Activated CD8-positive, alpha-beta memory T cell treated with anti-CD3 and anti-CD28 coated beads, Interleukin-2, amount 10 ng/mL, durations not matched to agents 7 days and 5 days (primary cell): Measurements from ENCODE around the gene CCR3. TPM values are rescaled to one million over a fixed set of nuclear protein-coding genes. Genes with fewer than 3 reads are reported as not detected.
A peak's percentile ranks its signal among the peaks of the same experiment; 100 is the strongest.

Source experiments
- ATAC-seq: fragments of 150-1000 bp; cut with Tn5 transposase; one replicate; pipeline ENCODE4 v1.10.0; 2021; ENCODE audit warnings: moderate library complexity
- CTCF ChIA-PET: fragments of 350-600 bp; sonication (Branson Sonifier 250); formaldehyde crosslinking; loops from one replicate; lab custom pipeline; 2021; ENCODE audit warnings: antibody characterized with exemption; lab: Charles Lee
- DNase-seq: peaks from one replicate; pipeline ENCODE4 v3.0.0-alpha.2; 2020
- H3K27ac Mint-ChIP-seq: one replicate; pipeline ENCODE4 v1.8.0; 2021; ENCODE audit warnings: mild to moderate bottlenecking, mixed read lengths
- H3K27me3 Mint-ChIP-seq: one replicate; pipeline ENCODE4 v1.8.0; 2021; ENCODE audit warnings: mixed read lengths
- H3K36me3 Mint-ChIP-seq: one replicate; pipeline ENCODE4 v1.8.0; 2021; ENCODE audit warnings: mild to moderate bottlenecking, mixed read lengths
- H3K4me1 Mint-ChIP-seq: one replicate; pipeline ENCODE4 v1.8.0; 2021; ENCODE audit warnings: mixed read lengths
- H3K4me3 Mint-ChIP-seq: one replicate; pipeline ENCODE4 v1.8.0; 2021; ENCODE audit warnings: mild to moderate bottlenecking, moderate library complexity, mixed read lengths
- H3K9me3 Mint-ChIP-seq: one replicate; pipeline ENCODE4 v1.8.0; 2022; ENCODE audit warnings: low read depth, mixed read lengths
- total RNA-seq, 2 experiments: library from RNA; stranded (reverse); gene quantifications; one replicate each; pipeline ENCODE4 v1.2.3, GENCODE V29; 2021

Gene CCR3
- total RNA-seq, 2 experiments from 2014 or later = 1.4 to 2.0 TPM

DNA sequence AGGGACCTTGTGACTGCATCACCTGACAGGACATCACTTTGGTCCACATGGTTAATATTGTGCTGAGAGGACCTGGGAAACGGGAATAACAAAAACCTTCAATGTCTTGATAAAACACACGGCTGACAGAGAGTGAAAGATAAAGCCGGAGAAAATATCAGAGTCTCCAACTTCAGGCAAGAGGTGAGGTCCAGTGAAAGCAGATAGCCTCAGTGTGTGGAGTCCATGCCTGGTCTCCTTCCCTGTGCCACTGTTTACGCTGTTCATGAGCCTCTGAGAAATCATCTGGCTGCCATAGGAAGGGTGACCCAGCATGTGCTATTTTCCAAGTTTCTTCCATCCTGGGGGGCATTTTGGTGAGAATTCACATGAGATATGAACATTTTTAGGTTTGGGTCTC is 39.8 kb downstream of the CCR3 start:
- H3K36me3 Mint-ChIP-seq = peaks cover 25% of the 10 kb centered on the region
- no peak for ATAC-seq
- no peaks in the 10 kb centered on the region for H3K9me3 Mint-ChIP-seq
- peaks cover 97% of the 10 kb centered on the region for H3K4me1 Mint-ChIP-seq
- CTCF ChIA-PET = interaction anchor here (0.8 to 1.2 kb wide), 3 partner anchors 14 to 87 kb away, joined by 3 to 6 read pairs (median 3); no protein-coding TSS in a partner anchor
- no peak overlapping the region for H3K4me3 Mint-ChIP-seq
- no peak for DNase-seq
- no peaks in the 10 kb centered on the region for H3K27me3 Mint-ChIP-seq
- H3K27ac Mint-ChIP-seq = peak overlapping the region; percentile 91

DNA sequence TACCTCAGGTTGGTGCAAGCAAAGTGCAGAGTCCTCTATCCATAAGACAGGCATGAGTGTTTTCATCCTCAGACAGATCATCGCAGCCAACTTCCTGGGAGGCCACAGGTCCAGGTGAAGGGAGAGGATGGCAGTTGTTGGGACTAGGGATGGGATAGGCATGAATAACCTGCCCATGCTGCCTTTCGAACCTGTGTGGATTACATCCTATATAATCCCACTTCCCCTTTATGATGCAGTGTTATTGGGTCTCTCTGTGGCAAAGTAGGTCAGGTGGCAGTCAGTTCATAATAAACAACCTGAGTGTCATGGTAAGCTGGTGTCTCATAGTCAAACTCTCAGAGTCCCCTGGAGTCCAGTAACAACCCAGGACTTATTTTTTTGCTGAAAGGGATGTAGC is 40.4 kb downstream of the CCR3 start:
- Mint-ChIP-seq H3K27me3 (no peaks in the 10 kb centered on the region), H3K9me3 (no peaks in the 10 kb centered on the region), H3K4me3 (no peak overlapping the region), H3K27ac (peak overlapping the region; percentile 91), H3K36me3 (peaks cover 21% of the 10 kb centered on the region), H3K4me1 (peaks cover 97% of the 10 kb centered on the region)
- CTCF ChIA-PET = interaction anchor here (1.1 to 4.1 kb wide), 4 partner anchors 13 to 87 kb away, joined by 3 to 66 read pairs (median 16); partner anchors contain the start of gene CCR5
- DNase-seq = no peak
- no peak for ATAC-seq

- ATAC-seq = peak; percentile 25
- CTCF ChIA-PET = interaction anchor here (0.9 to 4.1 kb wide), 7 partner anchors 8 to 86 kb away, joined by 3 to 66 read pairs (median 4); partner anchors contain the start of gene CCR5
- no peak for DNase-seq
- no peaks in the 10 kb centered on the region for H3K27me3 Mint-ChIP-seq
- peaks cover 94% of the 10 kb centered on the region for H3K4me1 Mint-ChIP-seq
- H3K9me3 Mint-ChIP-seq = no peaks in the 10 kb centered on the region
- H3K4me3 Mint-ChIP-seq = peak overlapping the region; percentile 17
- H3K36me3 Mint-ChIP-seq = peaks cover 14% of the 10 kb centered on the region
- H3K27ac Mint-ChIP-seq = peak overlapping the region; percentile 91
These were observed 41.7 kb downstream of the CCR3 start for GRCh38 chr3:46283881-46284450.

GRCh38 chr3:46284981-46285683 is 42.9 kb downstream of the CCR3 start:
- Mint-ChIP-seq H3K27me3 (no peaks in the 10 kb centered on the region), H3K4me3 (peak overlapping the region; percentile 21), H3K4me1 (peaks cover 93% of the 10 kb centered on the region), H3K27ac (peak overlapping the region; percentile 91), H3K9me3 (no peaks in the 10 kb centered on the region), H3K36me3 (peaks cover 16% of the 10 kb centered on the region)
- CTCF ChIA-PET = interaction anchor here (1.0 to 4.1 kb wide), 8 partner anchors 8 to 93 kb away, joined by 3 to 66 read pairs (median 5); partner anchors contain the start of gene CCR5
- DNase-seq (peak; percentile 84), ATAC-seq (peak; percentile 64)

DNA sequence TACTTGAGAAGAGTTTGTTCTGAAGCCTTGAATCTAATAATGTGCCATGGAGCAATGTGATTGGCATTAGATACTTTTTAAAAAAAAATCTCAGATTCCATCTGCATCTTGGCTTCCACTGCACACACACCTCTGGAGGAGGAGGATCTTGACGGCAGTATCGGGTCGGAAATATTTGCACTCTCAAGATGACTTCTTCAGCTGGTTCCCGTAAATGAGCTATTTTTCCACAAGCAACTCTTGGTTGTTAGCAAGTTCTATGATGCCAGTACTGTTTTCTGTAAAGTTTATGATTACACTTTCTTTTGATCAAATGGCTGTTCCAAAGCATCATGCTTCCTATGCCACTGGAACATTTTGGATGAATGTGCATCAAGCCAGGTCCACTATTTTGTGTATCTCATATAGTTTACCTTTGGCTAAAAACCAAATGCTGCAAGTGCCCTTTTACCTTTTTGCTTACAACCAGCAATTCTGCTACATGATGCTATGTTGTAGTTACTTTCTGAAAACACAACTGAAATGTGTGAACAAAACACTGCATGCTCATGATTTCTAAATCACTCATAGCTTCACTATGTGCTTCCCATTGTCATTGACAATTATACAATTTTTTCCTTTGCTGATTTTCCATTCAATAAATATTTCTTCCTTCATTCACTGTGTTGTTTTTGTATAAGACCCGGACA is 43.8 kb downstream of the CCR3 start:
- no peak for ATAC-seq
- H3K36me3 Mint-ChIP-seq = peaks cover 16% of the 10 kb centered on the region
- H3K27me3 Mint-ChIP-seq = peaks cover under 1% of the 10 kb centered on the region
- DNase-seq = no peak
- peaks cover 89% of the 10 kb centered on the region for H3K4me1 Mint-ChIP-seq
- H3K4me3 Mint-ChIP-seq = no peak overlapping the region
- CTCF ChIA-PET = interaction anchor here (1.0 to 4.1 kb wide), 6 partner anchors 9 to 84 kb away, joined by 3 to 66 read pairs (median 6); partner anchors contain the start of gene CCR5
- H3K27ac Mint-ChIP-seq = peak overlapping the region; percentile 91
- no peaks in the 10 kb centered on the region for H3K9me3 Mint-ChIP-seq

DNA sequence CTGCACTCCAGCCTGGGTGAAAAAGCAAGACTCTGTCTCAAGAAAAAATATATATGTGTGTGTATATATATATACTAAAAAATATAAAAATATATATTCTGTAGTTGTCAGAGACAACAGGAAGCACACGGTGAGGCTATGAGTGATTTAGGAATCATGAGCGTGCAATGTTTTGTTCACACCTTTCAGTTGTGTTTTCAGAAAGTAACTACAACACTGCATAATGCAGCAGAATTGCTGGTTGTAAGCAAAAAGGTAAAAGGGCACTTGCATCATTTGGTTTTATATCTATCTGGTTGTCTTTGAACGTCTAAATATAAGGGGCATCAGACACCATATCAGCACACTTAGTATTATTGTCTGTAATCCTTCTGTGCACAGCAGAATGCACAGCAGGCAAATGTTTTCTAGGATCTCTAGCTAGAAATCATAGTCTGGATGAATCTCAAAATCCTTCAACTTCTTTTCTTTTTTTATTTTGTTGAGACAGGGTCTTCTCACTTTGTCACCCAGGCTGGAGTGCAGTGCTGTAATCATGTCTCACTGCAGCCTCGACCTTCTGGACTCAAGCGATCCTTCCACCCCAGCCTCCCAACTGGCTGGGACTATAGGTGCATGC is 44.8 kb downstream of the CCR3 start:
- Mint-ChIP-seq H3K9me3 (no peaks in the 10 kb centered on the region), H3K4me1 (peaks cover 89% of the 10 kb centered on the region), H3K4me3 (no peak overlapping the region), H3K27me3 (peaks cover 5% of the 10 kb centered on the region), H3K36me3 (peaks cover 15% of the 10 kb centered on the region), H3K27ac (peak overlapping the region; percentile 91)
- ATAC-seq (no peak), DNase-seq (no peak)
- CTCF ChIA-PET = interaction anchor here (1.0 to 4.1 kb wide), 7 partner anchors 10 to 82 kb away, joined by 3 to 30 read pairs (median 4); no protein-coding TSS in a partner anchor

- peaks cover 11% of the 10 kb centered on the region for H3K36me3 Mint-ChIP-seq
- CTCF ChIA-PET = interaction anchor here (0.9 kb wide), 1 partner anchor 9 kb away, joined by 3 read pairs; no protein-coding TSS in a partner anchor
- ATAC-seq (no peak), DNase-seq (no peak)
- peaks cover 88% of the 10 kb centered on the region for H3K4me1 Mint-ChIP-seq
- no peak overlapping the region for H3K4me3 Mint-ChIP-seq
- peaks cover 5% of the 10 kb centered on the region for H3K27me3 Mint-ChIP-seq
- H3K27ac Mint-ChIP-seq = peak overlapping the region; percentile 46
- no peaks in the 10 kb centered on the region for H3K9me3 Mint-ChIP-seq
These were observed 47.3 kb downstream of the CCR3 start for GRCh38 chr3:46289551-46289950.

- H3K4me3 Mint-ChIP-seq = no peak overlapping the region
- ATAC-seq = no peak
- H3K9me3 Mint-ChIP-seq = no peaks in the 10 kb centered on the region
- peaks cover 88% of the 10 kb centered on the region for H3K4me1 Mint-ChIP-seq
- H3K27me3 Mint-ChIP-seq = peaks cover 5% of the 10 kb centered on the region
- no peak overlapping the region for H3K27ac Mint-ChIP-seq
- CTCF ChIA-PET = interaction anchor here (0.9 kb wide), 1 partner anchor 10 kb away, joined by 3 read pairs; no protein-coding TSS in a partner anchor
- peaks cover 11% of the 10 kb centered on the region for H3K36me3 Mint-ChIP-seq
- no peak for DNase-seq
These were observed 47.7 kb downstream of the CCR3 start for GRCh38 chr3:46289966-46290365.

- Mint-ChIP-seq H3K27me3 (peaks cover 5% of the 10 kb centered on the region), H3K27ac (no peak overlapping the region), H3K36me3 (peaks cover 9% of the 10 kb centered on the region), H3K4me3 (no peak overlapping the region), H3K9me3 (no peaks in the 10 kb centered on the region), H3K4me1 (peaks cover 82% of the 10 kb centered on the region)
- CTCF ChIA-PET = interaction anchor here (13.5 kb wide), 1 partner anchor 78 kb away, joined by 231 read pairs; the partner anchor contains the start of gene CCR5
- DNase-seq (no peak), ATAC-seq (no peak)
These were observed 48.8 kb downstream of the CCR3 start for GRCh38 chr3:46291046-46291445.

- peaks cover 84% of the 10 kb centered on the region for H3K4me1 Mint-ChIP-seq
- H3K36me3 Mint-ChIP-seq = peaks cover 10% of the 10 kb centered on the region
- no peak overlapping the region for H3K4me3 Mint-ChIP-seq
- no peaks in the 10 kb centered on the region for H3K9me3 Mint-ChIP-seq
- peak overlapping the region; percentile 76 for H3K27ac Mint-ChIP-seq
- DNase-seq (no peak), ATAC-seq (peak; percentile 40)
- peaks cover 9% of the 10 kb centered on the region for H3K27me3 Mint-ChIP-seq
- CTCF ChIA-PET = interaction anchor here (0.6 to 13.5 kb wide), 9 partner anchors 8 to 199 kb away, joined by 3 to 231 read pairs (median 4); partner anchors contain the start of genes CCR2 and CCR5
These were observed 50.9 kb downstream of the CCR3 start for GRCh38 chr3:46293035-46293724.

DNA sequence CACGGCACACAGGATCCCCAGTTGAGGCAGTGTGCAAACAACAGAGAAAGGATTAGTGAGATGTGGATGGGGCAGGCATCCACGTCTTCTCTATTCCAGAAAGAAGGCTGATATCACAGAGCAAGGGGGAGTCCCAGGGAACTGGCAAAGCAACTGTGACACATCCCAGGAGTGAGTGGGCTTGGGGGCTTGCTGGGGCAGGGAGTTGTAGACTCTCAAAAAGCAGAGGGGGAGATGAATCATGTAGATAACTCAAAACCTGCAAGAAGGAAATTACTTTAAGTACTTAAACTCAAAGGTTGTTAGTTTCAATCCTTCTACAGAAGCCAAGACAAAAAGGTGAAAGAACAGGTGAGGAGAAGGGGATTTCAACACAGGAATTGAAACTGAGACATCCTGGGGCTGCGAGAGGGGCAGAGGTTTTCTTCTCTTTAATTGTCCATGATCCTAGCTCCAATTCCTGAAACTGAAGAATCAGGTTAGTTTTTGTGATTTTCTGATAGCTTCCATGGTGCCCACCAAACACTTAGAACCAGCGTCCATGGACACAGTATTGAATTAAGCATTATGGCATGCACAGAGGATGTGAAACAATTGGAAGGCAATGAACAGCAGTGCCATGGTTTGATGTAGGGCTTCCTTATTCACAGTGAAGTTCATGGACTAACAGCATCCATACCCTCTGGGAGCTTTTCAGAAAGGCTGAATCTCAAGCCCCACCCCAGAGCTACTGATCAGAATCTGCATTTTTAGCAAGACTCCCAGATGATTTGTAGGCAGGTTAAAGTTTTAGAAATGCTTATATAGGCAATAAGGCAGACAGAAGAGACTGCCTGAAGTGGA is 52.0 kb downstream of the CCR3 start:
- peaks cover 86% of the 10 kb centered on the region for H3K4me1 Mint-ChIP-seq
- H3K4me3 Mint-ChIP-seq = peak overlapping the region; percentile 18
- peak; percentile 20 for ATAC-seq
- H3K27me3 Mint-ChIP-seq = peaks cover 9% of the 10 kb centered on the region
- CTCF ChIA-PET = interaction anchor here (0.8 to 13.5 kb wide), 9 partner anchors 8 to 75 kb away, joined by 3 to 231 read pairs (median 6); partner anchors contain the start of genes CCR2 and CCR5
- no peaks in the 10 kb centered on the region for H3K9me3 Mint-ChIP-seq
- peak; percentile 67 for DNase-seq
- H3K27ac Mint-ChIP-seq = peak overlapping the region; percentile 76
- H3K36me3 Mint-ChIP-seq = peaks cover 9% of the 10 kb centered on the region
